ENCODE measurements around the gene KIF25.

- no peak for TF ChIP-seq PPARA (CRISPR knock-in tag; IDR thresholded peaks at IDR 0.05; ENCODE audit: borderline replicate concordance)
- no peak for TF ChIP-seq CREB5 (CRISPR knock-in tag; IDR thresholded peaks at IDR 0.05; ENCODE audit: low read depth)
- TF ChIP-seq TOX (CRISPR knock-in tag; IDR thresholded peaks at IDR 0.05; ENCODE audit: borderline replicate concordance), result no peak
These were observed 27.6 kb downstream of the KIF25 start for GRCh38 chr6:168024951-168025510.
